HG02678 (cell line): ENCODE measurements around the gene SYNE1.
"Not testable (repeated sequence)": the region's sequence is repeated elsewhere in the genome, so short reads cannot be mapped to it uniquely, and the experiment has no call there.

Experiments
- ATAC-seq: cut with Tn5 transposase; IDR thresholded peaks from one replicate; pipeline ENCODE4 v1.9.1; 2021; ENCODE audit warnings: mild to moderate bottlenecking, moderate library complexity; ENCODE audit not compliant: unreplicated experiment

Gene SYNE1

GRCh38 chr6:152086223-152086873 is 550.8 kb downstream of the SYNE1 start:
- ATAC-seq, result no peak

DNA sequence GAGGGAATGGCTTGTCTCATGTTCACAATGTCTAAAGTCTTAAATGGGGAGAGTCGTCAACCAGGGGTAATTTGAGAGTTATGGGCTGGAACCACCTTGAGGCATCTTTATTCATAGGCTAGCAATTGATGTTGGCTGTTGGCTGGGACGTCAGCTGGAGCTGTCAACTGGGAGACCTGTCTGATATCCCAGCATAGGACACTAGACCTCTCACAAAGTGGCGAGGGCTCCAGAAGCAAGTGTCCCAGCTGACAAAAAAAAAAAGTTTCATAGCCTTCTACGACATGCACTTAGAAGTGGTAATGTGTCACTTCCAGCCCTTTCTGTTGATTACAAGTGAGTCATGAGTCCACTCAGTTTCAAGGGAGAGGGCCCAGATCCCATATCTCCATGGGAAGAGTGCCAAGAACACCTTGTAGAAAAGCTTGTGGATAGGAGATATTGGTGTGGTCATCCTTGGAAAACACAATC is 551.7 kb downstream of the SYNE1 start:
- ATAC-seq, result no peak

- no peak for ATAC-seq
Measured at GRCh38 chr6:152078804-152079203, 558.4 kb downstream of the SYNE1 start.

- no peak for ATAC-seq
Measured at GRCh38 chr6:152078001-152078400, 559.2 kb downstream of the SYNE1 start.

- not testable (repeated sequence) for ATAC-seq
Measured at GRCh38 chr6:152076242-152076641, 560.9 kb downstream of the SYNE1 start.

DNA sequence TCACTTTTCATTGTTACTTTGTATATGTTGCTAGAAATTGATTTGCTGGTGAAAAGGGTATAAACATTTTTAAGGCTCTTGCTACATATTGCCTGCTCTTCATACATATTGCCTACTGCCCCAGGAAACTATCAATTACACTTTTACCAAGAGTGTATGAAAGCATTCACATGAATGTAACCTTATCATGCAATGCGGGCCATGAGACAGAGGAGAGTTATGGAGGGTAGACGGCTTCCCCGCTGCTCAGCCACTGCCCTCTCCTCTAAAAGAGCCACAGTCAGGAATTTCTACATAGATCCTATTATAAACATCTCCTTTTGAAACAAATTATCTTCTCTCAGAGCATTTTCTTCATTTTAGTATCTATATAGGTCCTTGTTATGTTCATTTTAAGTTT is 565.3 kb downstream of the SYNE1 start:
- no peak for ATAC-seq
